ENCODE measurements around the gene FOXP1.

GRCh38 chr3:71208211-71209095, 375.1 kb downstream of the FOXP1 start:
- no peak for TF ChIP-seq CTCF (IDR thresholded peaks at IDR 0.05; ENCODE audit: low read depth, low read length, poor library complexity, severe bottlenecking)
- no peak for TF ChIP-seq EZH2phosphoT487 (IDR thresholded peaks at IDR 0.05; ENCODE audit: borderline replicate concordance, low read length)
